GM12878 (cell line): ENCODE measurements around the gene ZNF764. TPM values are rescaled to one million over a fixed set of nuclear protein-coding genes. Genes with fewer than 3 reads are reported as not detected.

Experiments used
- ATF3 ChIP-seq: IDR thresholded peaks from 2 replicates; pipeline ENCODE4 v1.6.1; 2011; ENCODE audit warnings: low read depth, mild to moderate bottlenecking, low read length, moderate library complexity, borderline replicate concordance; ENCODE audit errors: extremely low read depth
- BCLAF1 ChIP-seq: fragments of 450-650 bp; IDR thresholded peaks from 2 replicates; pipeline ENCODE4 v1.6.1; 2017; ENCODE audit warnings: antibody characterized with exemption, mild to moderate bottlenecking, moderate library complexity
- BMI1 ChIP-seq: fragments of 450-650 bp; IDR thresholded peaks from 2 replicates; pipeline ENCODE4 v1.6.1; 2016; ENCODE audit warnings: mild to moderate bottlenecking, moderate library complexity, borderline replicate concordance
- CBX5 ChIP-seq: sonication (generic); IDR thresholded peaks from 2 replicates; pipeline ENCODE4 v1.6.1; 2016; ENCODE audit warnings: low read depth, moderate library complexity, mild to moderate bottlenecking, inconsistent platforms
- CEBPZ ChIP-seq: fragments of 150-350 bp; IDR thresholded peaks from 2 replicates; pipeline ENCODE4 v1.6.1; 2016; ENCODE audit warnings: low read depth, low read length
- CHD2 ChIP-seq: IDR thresholded peaks from 2 replicates; pipeline ENCODE4 v1.6.1; 2011; ENCODE audit warnings: low read depth, low read length, improper control_type of control experiment, borderline replicate concordance
- HCFC1 ChIP-seq: fragments of 150-350 bp; IDR thresholded peaks from 2 replicates; pipeline ENCODE4 v1.6.1; 2014; ENCODE audit warnings: low read length
- HDAC2 ChIP-seq: fragments of 200-600 bp; sonication (generic); IDR thresholded peaks from 2 replicates; pipeline ENCODE4 v1.6.1; 2017
- LARP7 ChIP-seq: fragments of 450-650 bp; IDR thresholded peaks from 2 replicates; pipeline ENCODE4 v1.6.1; 2017; ENCODE audit warnings: mild to moderate bottlenecking
- MYB ChIP-seq: fragments of 150-350 bp; IDR thresholded peaks from 2 replicates; pipeline ENCODE4 v1.6.1; 2014; ENCODE audit warnings: mild to moderate bottlenecking, low read depth, low read length, borderline replicate concordance
- NRF1 ChIP-seq: conservative IDR thresholded peaks from 2 replicates; pipeline ENCODE4 v1.6.1; 2011; ENCODE audit warnings: mild to moderate bottlenecking, low read depth, low read length, improper control_type of control experiment
- PAX5 ChIP-seq: IDR thresholded peaks from 2 replicates; pipeline ENCODE4 v1.6.1; 2011; ENCODE audit warnings: low read depth, low read length, borderline replicate concordance
- POLR2A ChIP-seq: IDR thresholded peaks from 2 replicates; pipeline ENCODE4 v1.6.1; 2011; ENCODE audit warnings: low read depth, mild to moderate bottlenecking, low read length
- POU2F2 ChIP-seq: IDR thresholded peaks from 3 replicates; pipeline ENCODE4 v1.6.1; 2011; ENCODE audit warnings: low read depth, mild to moderate bottlenecking, low read length, borderline replicate concordance
- RAD21 ChIP-seq: IDR thresholded peaks from 2 replicates; pipeline ENCODE4 v1.6.1; 2011; ENCODE audit warnings: mild to moderate bottlenecking, low read depth, low read length, moderate library complexity; ENCODE audit not compliant: insufficient read depth
- SPI1 ChIP-seq: IDR thresholded peaks from 2 replicates; pipeline ENCODE4 v1.6.1; 2011; ENCODE audit warnings: low read depth, mild to moderate bottlenecking, low read length, moderate library complexity, borderline replicate concordance; ENCODE audit not compliant: insufficient read depth
- SUPT20H ChIP-seq: IDR thresholded peaks from 2 replicates; pipeline ENCODE4 v1.6.1; 2011; ENCODE audit warnings: low read depth, mild to moderate bottlenecking, low read length, moderate library complexity, borderline replicate concordance; ENCODE audit not compliant: control insufficient read depth
- TAF1 ChIP-seq: IDR thresholded peaks from 2 replicates; pipeline ENCODE4 v1.6.1; 2011; ENCODE audit warnings: mild to moderate bottlenecking, low read depth, low read length, borderline replicate concordance
- YBX1 ChIP-seq: fragments of 450-650 bp; IDR thresholded peaks from 2 replicates; pipeline ENCODE4 v1.6.1; 2016; ENCODE audit warnings: antibody characterized with exemption
- ZBTB33 ChIP-seq: fragments of 450-650 bp; IDR thresholded peaks from 2 replicates; pipeline ENCODE4 v1.6.1; 2017; ENCODE audit warnings: mild to moderate bottlenecking
- ZSCAN29 ChIP-seq: fragments of 450-650 bp; IDR thresholded peaks from 2 replicates; pipeline ENCODE4 v1.6.1; 2017; ENCODE audit warnings: mild to moderate bottlenecking, moderate library complexity
- polyA plus RNA-seq, 11 experiments: library from polyadenylated mRNA; depleted of rRNA in 4 of 11; unstranded in 6 of 11; stranded (reverse) in 5 of 11; fragments of >200 nt; fragmentation: Nextera tagmentation in 4 of 11; fragmentation: Illumina TruSeq in 1 of 11; extraction: Ambion mirVana in 4 of 11; extraction: Trizol in 1 of 11; gene quantifications; 1 replicate in 1 of 11; 2 replicates in 10 of 11; pipeline versions ENCODE4 v1.2.1 to v1.2.3, GENCODE V29; 2011 to 2016; ENCODE audit warnings: inconsistent platforms in 2 of 11, missing spikeins in 2 of 11, low read depth in 1 of 11
- total RNA-seq, 4 experiments: library from RNA; depleted of rRNA in 3 of 4; stranded (reverse); fragments of >200 nt in 3 of 4; fragmentation: Illumina TruSeq in 1 of 4; extraction: Trizol in 1 of 4; gene quantifications; 2 replicates each; pipeline versions ENCODE4 v1.2.1 to v1.2.3, GENCODE V29; 2013 to 2021

The ZNF764 gene
- total and polyA plus RNA-seq, 10 of the 15 experiments (the other 5 are each of a cell fraction or from before 2014, with no cell fraction given): 0.61 to 11.9 (median 3.8) TPM

GRCh38 chr16:30571445-30572322 is 13.5 kb upstream of the ZNF764 start, which contains the start of gene ZNF688 (continued):
- TF ChIP-seq ZBTB33: no peak
- TF ChIP-seq POLR2A: peak; percentile 67
- TF ChIP-seq BCLAF1: peak; percentile 13; the same call in 1 of the 2 replicates
- no peak for TF ChIP-seq ATF3
- TF ChIP-seq ZSCAN29: peak; percentile 46; the same call in 1 of the 2 replicates
- no peak for TF ChIP-seq NRF1
- peak; percentile 94; the same call in 1 of the 2 replicates for TF ChIP-seq HDAC2
- no peak for TF ChIP-seq MYB
- 0 out of 2 replicates have a peak, but pooled peaks have one; percentile 28 for TF ChIP-seq CBX5
- no peak for TF ChIP-seq CEBPZ
- peak; percentile 94 for TF ChIP-seq LARP7
- TF ChIP-seq HCFC1: peak; percentile 88
- TF ChIP-seq YBX1: no peak
- peak; percentile 94 for TF ChIP-seq CHD2
- TF ChIP-seq SUPT20H: no peak
- peak; percentile 64; the same call in 1 of the 2 replicates for TF ChIP-seq TAF1
- TF ChIP-seq POU2F2: peak; percentile 16; the same call in 1 of the 3 replicates
- TF ChIP-seq BMI1: no peak
- peak; percentile 43; the same call in 1 of the 2 replicates for TF ChIP-seq PAX5
- no peak for TF ChIP-seq RAD21
- no peak for TF ChIP-seq SPI1
